Ovary (tissue), 3 donors: ENCODE measurements around the gene CLIC4.
A peak's percentile ranks its signal among the peaks of the same experiment; 100 is the strongest.

Source experiments
- CTCF ChIP-seq, 3 donors: fragments of 450-650 bp in 2 of 3; fragments of 200-600 bp in 1 of 3; IDR thresholded peaks; one replicate each; pipeline versions ENCODE4 v1.5.1 to v1.8.0; 2016 to 2022; ENCODE audit warnings: antibody characterized with exemption in 3 of 3, mild to moderate bottlenecking in 1 of 3
- EP300 ChIP-seq: sonication (generic); formaldehyde crosslinking; IDR thresholded peaks from one replicate; pipeline ENCODE4 v1.6.1; 2017; ENCODE audit warnings: antibody characterized with exemption
- donor health status: DM: no; HTN: no; CAD: no.

- no peak for TF ChIP-seq EP300
- peak; percentile 78 to 93 (median 88) for TF ChIP-seq CTCF (IDR thresholded peaks at IDR 0.05)
Measured at GRCh38 chr1:24847995-24848881, 103.0 kb downstream of the CLIC4 start.
